Body of pancreas (tissue), 4 donors: ENCODE data around the gene RHNO1.

ENCODE experiments used
- POLR2A ChIP-seq, 3 donors: fragments of 450-650 bp; IDR thresholded peaks; one replicate each; pipeline ENCODE4 v1.6.1; 2016; ENCODE audit warnings: antibody characterized with exemption in 3 of 3, mild to moderate bottlenecking in 2 of 3
- TF ChIP-seq, protein P1 (sequence below), 7 experiments: fragments of 450-650 bp in 4 of 7; fragments of 200-600 bp in 3 of 7; sonication (generic) in 3 of 7; IDR thresholded peaks; one replicate each; pipeline ENCODE4 v1.5.1; 2016 to 2019; ENCODE audit warnings: antibody characterized with exemption in 7 of 7

DNA sequence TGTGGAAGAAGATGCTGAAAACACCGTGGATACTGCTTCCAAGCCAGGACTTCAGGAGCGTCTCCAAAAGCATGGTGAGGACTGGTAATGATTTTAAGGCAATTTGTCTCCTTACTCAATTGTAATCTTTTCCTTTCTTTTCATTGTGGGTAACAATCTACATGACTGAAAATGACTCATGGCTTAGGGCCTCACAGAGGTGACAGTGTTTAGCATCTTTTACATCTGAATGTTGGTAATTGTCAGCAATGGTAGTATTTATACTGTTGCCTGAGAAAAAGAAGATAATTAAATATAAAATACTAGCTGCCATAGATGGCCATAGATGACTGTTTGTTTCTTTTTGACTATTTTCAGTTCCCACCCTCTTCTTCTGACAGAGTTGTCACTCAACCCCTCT lies 45.3 kb downstream of the RHNO1 start:
- TF ChIP-seq, protein P1, sequence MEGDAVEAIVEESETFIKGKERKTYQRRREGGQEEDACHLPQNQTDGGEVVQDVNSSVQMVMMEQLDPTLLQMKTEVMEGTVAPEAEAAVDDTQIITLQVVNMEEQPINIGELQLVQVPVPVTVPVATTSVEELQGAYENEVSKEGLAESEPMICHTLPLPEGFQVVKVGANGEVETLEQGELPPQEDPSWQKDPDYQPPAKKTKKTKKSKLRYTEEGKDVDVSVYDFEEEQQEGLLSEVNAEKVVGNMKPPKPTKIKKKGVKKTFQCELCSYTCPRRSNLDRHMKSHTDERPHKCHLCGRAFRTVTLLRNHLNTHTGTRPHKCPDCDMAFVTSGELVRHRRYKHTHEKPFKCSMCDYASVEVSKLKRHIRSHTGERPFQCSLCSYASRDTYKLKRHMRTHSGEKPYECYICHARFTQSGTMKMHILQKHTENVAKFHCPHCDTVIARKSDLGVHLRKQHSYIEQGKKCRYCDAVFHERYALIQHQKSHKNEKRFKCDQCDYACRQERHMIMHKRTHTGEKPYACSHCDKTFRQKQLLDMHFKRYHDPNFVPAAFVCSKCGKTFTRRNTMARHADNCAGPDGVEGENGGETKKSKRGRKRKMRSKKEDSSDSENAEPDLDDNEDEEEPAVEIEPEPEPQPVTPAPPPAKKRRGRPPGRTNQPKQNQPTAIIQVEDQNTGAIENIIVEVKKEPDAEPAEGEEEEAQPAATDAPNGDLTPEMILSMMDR (IDR thresholded peaks at IDR 0.05): no peak
- no peak for TF ChIP-seq POLR2A (IDR thresholded peaks at IDR 0.05)
